Measurements from ENCODE around the gene APOBEC4. TPM values are rescaled to one million over a fixed set of nuclear protein-coding genes. Genes with fewer than 3 reads are reported as not detected.
"Not testable (repeated sequence)": the region's sequence is repeated elsewhere in the genome, so short reads cannot be mapped to it uniquely, and the experiment has no call there.

Gene APOBEC4
- total and polyA plus RNA-seq, 3 experiments from 2014 or later = not detected

- Mint-ChIP-seq H3K4me1 (no peaks in the 10 kb centered on the region), H3K9me3 (no peaks in the 10 kb centered on the region), H3K4me3 (no peak overlapping the region), H3K27ac (no peak overlapping the region), H3K36me3 (no peaks in the 10 kb centered on the region), H3K27me3 (no peaks in the 10 kb centered on the region)
- no peaks in the 10 kb centered on the region for H3K4me1 ChIP-seq (ENCODE audit: insufficient read depth, low read length)
- H3K27me3 ChIP-seq (ENCODE audit: insufficient read depth, low read length, poor library complexity, severe bottlenecking) = no peaks in the 10 kb centered on the region
- CTCF ChIA-PET = interaction anchor here (4.5 kb wide), 1 partner anchor 9 kb away, joined by 16 read pairs; no protein-coding TSS in a partner anchor
- H3K36me3 ChIP-seq (ENCODE audit: insufficient read depth, low read length) = no peaks in the 10 kb centered on the region
- H3K27ac ChIP-seq (ENCODE audit: low read depth, low read length) = no peak overlapping the region
- POLR2A ChIA-PET = no interaction called here
- no peak overlapping the region for H3K4me3 ChIP-seq (ENCODE audit: low read length)
- no peak for DNase-seq
- H3K9me3 ChIP-seq (ENCODE audit: low read length) = no peaks in the 10 kb centered on the region
Measured at GRCh38 chr1:183694066-183694465, 41.0 kb upstream of the APOBEC4 start.

- no peak overlapping the region for H3K4me3 Mint-ChIP-seq
- CTCF ChIA-PET = interaction anchor here (4.5 kb wide), 1 partner anchor 9 kb away, joined by 16 read pairs; no protein-coding TSS in a partner anchor
Measured at GRCh38 chr1:183693521-183693920, 40.4 kb upstream of the APOBEC4 start.

GRCh38 chr1:183689762-183690204 is 36.7 kb upstream of the APOBEC4 start:
- no peaks in the 10 kb centered on the region for H3K9me3 Mint-ChIP-seq
- no peak overlapping the region for H3K27ac ChIP-seq (ENCODE audit: low read depth, low read length)
- POLR2A ChIA-PET = no interaction called here
- no peak overlapping the region for H3K4me3 Mint-ChIP-seq
- no peak for DNase-seq
- H3K36me3 Mint-ChIP-seq = no peaks in the 10 kb centered on the region
- H3K4me1 Mint-ChIP-seq = peaks cover 0 to 3% (median 0%) of the 10 kb centered on the region in 3 donors
- peaks cover 2 to 10% of the 10 kb centered on the region in 2 donors for H3K27me3 Mint-ChIP-seq
- CTCF ChIA-PET = no interaction called here
- no peaks in the 10 kb centered on the region for H3K36me3 ChIP-seq (ENCODE audit: insufficient read depth, low read length)
- no peaks in the 10 kb centered on the region for H3K4me1 ChIP-seq (ENCODE audit: insufficient read depth, low read length)
- no peaks in the 10 kb centered on the region for H3K9me3 ChIP-seq (ENCODE audit: low read length)
- no peak overlapping the region for H3K4me3 ChIP-seq (ENCODE audit: low read length)
- no peak overlapping the region for H3K27ac Mint-ChIP-seq
- H3K27me3 ChIP-seq (ENCODE audit: insufficient read depth, low read length, poor library complexity, severe bottlenecking) = no peaks in the 10 kb centered on the region

More at GRCh38 chr1:183693521-183693920, 40.4 kb upstream of the APOBEC4 start:
- Histone ChIP-seq H3K4me1 (ENCODE audit: insufficient read depth, low read length) (no peaks in the 10 kb centered on the region), H3K27ac (ENCODE audit: low read depth, low read length) (no peak overlapping the region), H3K4me3 (ENCODE audit: low read length) (no peak overlapping the region), H3K36me3 (ENCODE audit: insufficient read depth, low read length) (no peaks in the 10 kb centered on the region), H3K27me3 (ENCODE audit: insufficient read depth, low read length, poor library complexity, severe bottlenecking) (no peaks in the 10 kb centered on the region), H3K9me3 (ENCODE audit: low read length) (no peaks in the 10 kb centered on the region)
- Mint-ChIP-seq H3K27ac (no peak overlapping the region), H3K4me1 (no peaks in the 10 kb centered on the region), H3K36me3 (no peaks in the 10 kb centered on the region), H3K27me3 (no peaks in the 10 kb centered on the region), H3K9me3 (no peaks in the 10 kb centered on the region)
- DNase-seq = no peak
- POLR2A ChIA-PET = no interaction called here

- no peak overlapping the region for H3K27ac ChIP-seq (ENCODE audit: low read depth, low read length)
- CTCF ChIA-PET = no interaction called here
- H3K4me3 Mint-ChIP-seq = no peak overlapping the region
- no peaks in the 10 kb centered on the region for H3K4me1 ChIP-seq (ENCODE audit: insufficient read depth, low read length)
- DNase-seq = no peak
- no peak overlapping the region for H3K27ac Mint-ChIP-seq
- H3K36me3 ChIP-seq (ENCODE audit: insufficient read depth, low read length) = no peaks in the 10 kb centered on the region
- no peak overlapping the region for H3K4me3 ChIP-seq (ENCODE audit: low read length)
- peaks cover 12 to 20% of the 10 kb centered on the region in 2 donors for H3K27me3 Mint-ChIP-seq
- H3K36me3 Mint-ChIP-seq = no peaks in the 10 kb centered on the region
- no peaks in the 10 kb centered on the region for H3K9me3 ChIP-seq (ENCODE audit: low read length)
- H3K27me3 ChIP-seq (ENCODE audit: insufficient read depth, low read length, poor library complexity, severe bottlenecking) = no peaks in the 10 kb centered on the region
- no peaks in the 10 kb centered on the region for H3K9me3 Mint-ChIP-seq
- H3K4me1 Mint-ChIP-seq = peaks cover 0 to 3% (median 0%) of the 10 kb centered on the region in 3 donors
- POLR2A ChIA-PET = no interaction called here
Measured at GRCh38 chr1:183688341-183689060, 35.4 kb upstream of the APOBEC4 start.

- Mint-ChIP-seq H3K4me3 (no peak overlapping the region), H3K27ac (no peak overlapping the region), H3K4me1 (peaks cover 0 to 3% (median 0%) of the 10 kb centered on the region in 3 donors), H3K36me3 (peaks cover 0 to 1% (median 0%) of the 10 kb centered on the region in 3 donors), H3K9me3 (no peaks in the 10 kb centered on the region), H3K27me3 (peaks cover 16 to 25% of the 10 kb centered on the region in 2 donors)
- Histone ChIP-seq H3K4me3 (ENCODE audit: low read length) (no peak overlapping the region), H3K27ac (ENCODE audit: low read depth, low read length) (no peak overlapping the region), H3K36me3 (ENCODE audit: insufficient read depth, low read length) (no peaks in the 10 kb centered on the region), H3K27me3 (ENCODE audit: insufficient read depth, low read length, poor library complexity, severe bottlenecking) (no peaks in the 10 kb centered on the region), H3K9me3 (ENCODE audit: low read length) (no peaks in the 10 kb centered on the region), H3K4me1 (ENCODE audit: insufficient read depth, low read length) (no peaks in the 10 kb centered on the region)
- no peak for DNase-seq
- ChIA-PET POLR2A (no interaction called here), CTCF (no interaction called here)
Measured at GRCh38 chr1:183687546-183688304, 34.6 kb upstream of the APOBEC4 start.

GRCh38 chr1:183686229-183686628 is 33.1 kb upstream of the APOBEC4 start:
- Histone ChIP-seq H3K36me3 (ENCODE audit: insufficient read depth, low read length) (no peaks in the 10 kb centered on the region), H3K27ac (ENCODE audit: low read depth, low read length) (no peak overlapping the region), H3K9me3 (ENCODE audit: low read length) (no peaks in the 10 kb centered on the region), H3K27me3 (ENCODE audit: insufficient read depth, low read length, poor library complexity, severe bottlenecking) (no peaks in the 10 kb centered on the region), H3K4me1 (ENCODE audit: insufficient read depth, low read length) (no peaks in the 10 kb centered on the region), H3K4me3 (ENCODE audit: low read length) (no peak overlapping the region)
- POLR2A ChIA-PET = no interaction called here
- peaks cover 0 to 1% (median 0%) of the 10 kb centered on the region in 3 donors for H3K36me3 Mint-ChIP-seq
- H3K27ac Mint-ChIP-seq = no peak overlapping the region
- H3K9me3 Mint-ChIP-seq = no peaks in the 10 kb centered on the region
- CTCF ChIA-PET = interaction anchor here (1.2 to 3.2 kb wide), 3 partner anchors 31 to 230 kb away, joined by 3 to 29 read pairs (median 21); no protein-coding TSS in a partner anchor
- H3K4me3 Mint-ChIP-seq = no peak overlapping the region
- peaks cover 16 to 35% of the 10 kb centered on the region in 2 donors for H3K27me3 Mint-ChIP-seq
- DNase-seq = no peak
- peaks cover 0 to 3% (median 0%) of the 10 kb centered on the region in 3 donors for H3K4me1 Mint-ChIP-seq

- Mint-ChIP-seq H3K27ac (no peak overlapping the region), H3K4me1 (peaks cover 0 to 3% (median 0%) of the 10 kb centered on the region in 3 donors), H3K36me3 (peaks cover 0 to 1% (median 1%) of the 10 kb centered on the region in 3 donors), H3K27me3 (peaks cover 20 to 41% of the 10 kb centered on the region in 2 donors), H3K9me3 (no peaks in the 10 kb centered on the region), H3K4me3 (no peak overlapping the region)
- peak in 2 of 5 donors; percentile 28 to 39 for DNase-seq
- H3K4me1 ChIP-seq (ENCODE audit: insufficient read depth, low read length) = no peaks in the 10 kb centered on the region
- no peak overlapping the region for H3K27ac ChIP-seq (ENCODE audit: low read depth, low read length)
- H3K27me3 ChIP-seq (ENCODE audit: insufficient read depth, low read length, poor library complexity, severe bottlenecking) = no peaks in the 10 kb centered on the region
- POLR2A ChIA-PET = interaction anchor here (0.6 kb wide), 1 partner anchor 214 kb away, joined by 3 read pairs; no protein-coding TSS in a partner anchor
- no peaks in the 10 kb centered on the region for H3K9me3 ChIP-seq (ENCODE audit: low read length)
- H3K36me3 ChIP-seq (ENCODE audit: insufficient read depth, low read length) = no peaks in the 10 kb centered on the region
- CTCF ChIA-PET = interaction anchor here (0.6 to 3.2 kb wide), 21 partner anchors 9 to 1715 kb away, joined by 3 to 29 read pairs (median 5); partner anchors contain the start of gene APOBEC4
- H3K4me3 ChIP-seq (ENCODE audit: low read length) = no peak overlapping the region
Measured at GRCh38 chr1:183685112-183685713, 32.1 kb upstream of the APOBEC4 start.

- H3K36me3 Mint-ChIP-seq; H3K27ac Mint-ChIP-seq; H3K27ac ChIP-seq (ENCODE audit: low read depth, low read length); POLR2A ChIA-PET; H3K4me1 ChIP-seq (ENCODE audit: insufficient read depth, low read length); H3K27me3 ChIP-seq (ENCODE audit: insufficient read depth, low read length, poor library complexity, severe bottlenecking); CTCF ChIA-PET; H3K4me3 Mint-ChIP-seq; H3K9me3 ChIP-seq (ENCODE audit: low read length); H3K4me1 Mint-ChIP-seq; H3K9me3 Mint-ChIP-seq; H3K4me3 ChIP-seq (ENCODE audit: low read length); H3K36me3 ChIP-seq (ENCODE audit: insufficient read depth, low read length); DNase-seq: not testable (repeated sequence)
- H3K27me3 Mint-ChIP-seq = peaks cover 21 to 40% of the 10 kb centered on the region in 2 donors
Measured at GRCh38 chr1:183679363-183679762, 26.2 kb upstream of the APOBEC4 start.

All from CD8-positive, alpha-beta memory T cell (primary cell).